Mucosa of stomach (tissue), 1 donor: ENCODE data around the gene DGKQ.

Experiments used
- H3K27me3 ChIP-seq: one replicate; pipeline ENCODE4 v1.7.0; 2013; ENCODE audit warnings: mild to moderate bottlenecking, low read length; ENCODE audit not compliant: control insufficient read depth, insufficient read depth
- H3K36me3 ChIP-seq: one replicate; pipeline ENCODE4 v1.7.0; 2013; ENCODE audit warnings: low read length; ENCODE audit not compliant: control insufficient read depth, insufficient read depth
- H3K4me1 ChIP-seq: one replicate; pipeline ENCODE4 v1.7.0; 2013; ENCODE audit warnings: mild to moderate bottlenecking, low read length; ENCODE audit not compliant: control insufficient read depth, insufficient read depth
- H3K4me3 ChIP-seq: one replicate; pipeline ENCODE4 v1.7.0; 2013; ENCODE audit warnings: low read length
- H3K9ac ChIP-seq: one replicate; pipeline ENCODE4 v1.7.0; 2013; ENCODE audit warnings: mild to moderate bottlenecking, low read length, moderate library complexity
- H3K9me3 ChIP-seq: one replicate; pipeline ENCODE4 v1.7.0; 2013; ENCODE audit warnings: mild to moderate bottlenecking, low read length, moderate library complexity; ENCODE audit not compliant: control insufficient read depth
- donor health status: Pancreatic carcinoma.

DGKQ gene

GRCh38 chr4:958314-958665, 15.1 kb downstream of the DGKQ start:
- no peak overlapping the region for H3K9ac ChIP-seq
- H3K9me3 ChIP-seq, result no peaks in the 10 kb centered on the region
- H3K36me3 ChIP-seq, result peaks cover 12% of the 10 kb centered on the region
- H3K4me1 ChIP-seq, result peaks cover 7% of the 10 kb centered on the region
- no peaks in the 10 kb centered on the region for H3K27me3 ChIP-seq
- H3K4me3 ChIP-seq, result no peak overlapping the region

- Histone ChIP-seq H3K4me3 (no peak overlapping the region), H3K9me3 (no peaks in the 10 kb centered on the region), H3K27me3 (no peaks in the 10 kb centered on the region), H3K9ac (no peak overlapping the region), H3K36me3 (peaks cover 12% of the 10 kb centered on the region), H3K4me1 (peaks cover 4% of the 10 kb centered on the region)
These were observed 15.6 kb downstream of the DGKQ start for GRCh38 chr4:957581-958313.

- H3K9ac ChIP-seq, result no peak overlapping the region
- no peaks in the 10 kb centered on the region for H3K9me3 ChIP-seq
- no peak overlapping the region for H3K4me3 ChIP-seq
- no peaks in the 10 kb centered on the region for H3K27me3 ChIP-seq
- peaks cover 12% of the 10 kb centered on the region for H3K36me3 ChIP-seq
- H3K4me1 ChIP-seq, result peaks cover 4% of the 10 kb centered on the region
These were observed 16.2 kb downstream of the DGKQ start for GRCh38 chr4:957231-957580.

GRCh38 chr4:956531-957230, 16.7 kb downstream of the DGKQ start:
- peaks cover 12% of the 10 kb centered on the region for H3K36me3 ChIP-seq

GRCh38 chr4:955931-956381, 17.4 kb downstream of the DGKQ start:
- Histone ChIP-seq H3K4me3 (no peak overlapping the region), H3K36me3 (peaks cover 12% of the 10 kb centered on the region), H3K9ac (no peak overlapping the region), H3K27me3 (no peaks in the 10 kb centered on the region), H3K4me1 (no peaks in the 10 kb centered on the region), H3K9me3 (no peaks in the 10 kb centered on the region)

More at GRCh38 chr4:956531-957230, 16.7 kb downstream of the DGKQ start:
- Histone ChIP-seq H3K9ac (no peak overlapping the region), H3K27me3 (no peaks in the 10 kb centered on the region), H3K4me1 (peaks cover 2% of the 10 kb centered on the region), H3K9me3 (no peaks in the 10 kb centered on the region), H3K4me3 (no peak overlapping the region)

GRCh38 chr4:955161-955921, 18.0 kb downstream of the DGKQ start:
- Histone ChIP-seq H3K9ac (no peak overlapping the region), H3K4me3 (no peak overlapping the region), H3K27me3 (no peaks in the 10 kb centered on the region), H3K9me3 (no peaks in the 10 kb centered on the region), H3K36me3 (peaks cover 10% of the 10 kb centered on the region), H3K4me1 (no peaks in the 10 kb centered on the region)

GRCh38 chr4:954211-955020, 19.0 kb downstream of the DGKQ start:
- no peak overlapping the region for H3K4me3 ChIP-seq
- H3K36me3 ChIP-seq, result peaks cover under 1% of the 10 kb centered on the region
- H3K9me3 ChIP-seq, result no peaks in the 10 kb centered on the region
- no peaks in the 10 kb centered on the region for H3K4me1 ChIP-seq
- no peaks in the 10 kb centered on the region for H3K27me3 ChIP-seq
- no peak overlapping the region for H3K9ac ChIP-seq

- Histone ChIP-seq H3K27me3 (no peaks in the 10 kb centered on the region), H3K4me3 (no peak overlapping the region), H3K4me1 (no peaks in the 10 kb centered on the region), H3K9ac (no peak overlapping the region), H3K9me3 (no peaks in the 10 kb centered on the region), H3K36me3 (no peaks in the 10 kb centered on the region)
These were observed 19.8 kb downstream of the DGKQ start for GRCh38 chr4:953574-953915.

- H3K4me1 ChIP-seq, result no peaks in the 10 kb centered on the region
- H3K4me3 ChIP-seq, result no peak overlapping the region
- no peaks in the 10 kb centered on the region for H3K9me3 ChIP-seq
- H3K36me3 ChIP-seq, result no peaks in the 10 kb centered on the region
- H3K27me3 ChIP-seq, result no peaks in the 10 kb centered on the region
- H3K9ac ChIP-seq, result no peak overlapping the region
These were observed 20.3 kb downstream of the DGKQ start for GRCh38 chr4:952881-953573.

GRCh38 chr4:951594-952468, 21.5 kb downstream of the DGKQ start:
- Histone ChIP-seq H3K9me3 (no peaks in the 10 kb centered on the region), H3K9ac (no peak overlapping the region), H3K36me3 (no peaks in the 10 kb centered on the region), H3K4me1 (no peaks in the 10 kb centered on the region), H3K4me3 (no peak overlapping the region), H3K27me3 (no peaks in the 10 kb centered on the region)

- no peaks in the 10 kb centered on the region for H3K9me3 ChIP-seq
- H3K36me3 ChIP-seq, result no peaks in the 10 kb centered on the region
These were observed 22.2 kb downstream of the DGKQ start for GRCh38 chr4:951186-951585.

More at GRCh38 chr4:951186-951585, 22.2 kb downstream of the DGKQ start:
- Histone ChIP-seq H3K4me1 (no peaks in the 10 kb centered on the region), H3K27me3 (no peaks in the 10 kb centered on the region), H3K9ac (no peak overlapping the region), H3K4me3 (no peak overlapping the region)
